HL-60/S4 treated with retinoic acid at 250 ng/mL for 4 days and 3 days (cell line): Measurements from ENCODE around the gene FADS2.
"Not testable (repeated sequence)": the region's sequence is repeated elsewhere in the genome, so short reads cannot be mapped to it uniquely, and the experiment has no call there.

ENCODE experiments used
- in situ Hi-C: fragments of 300-500 bp; cut with MboI; formaldehyde crosslinking; loops from 2 replicates; pipeline ENCODE4 v1.7.0; 2022; ENCODE audit warnings: low sequenced_read_pairs

Gene FADS2

DNA sequence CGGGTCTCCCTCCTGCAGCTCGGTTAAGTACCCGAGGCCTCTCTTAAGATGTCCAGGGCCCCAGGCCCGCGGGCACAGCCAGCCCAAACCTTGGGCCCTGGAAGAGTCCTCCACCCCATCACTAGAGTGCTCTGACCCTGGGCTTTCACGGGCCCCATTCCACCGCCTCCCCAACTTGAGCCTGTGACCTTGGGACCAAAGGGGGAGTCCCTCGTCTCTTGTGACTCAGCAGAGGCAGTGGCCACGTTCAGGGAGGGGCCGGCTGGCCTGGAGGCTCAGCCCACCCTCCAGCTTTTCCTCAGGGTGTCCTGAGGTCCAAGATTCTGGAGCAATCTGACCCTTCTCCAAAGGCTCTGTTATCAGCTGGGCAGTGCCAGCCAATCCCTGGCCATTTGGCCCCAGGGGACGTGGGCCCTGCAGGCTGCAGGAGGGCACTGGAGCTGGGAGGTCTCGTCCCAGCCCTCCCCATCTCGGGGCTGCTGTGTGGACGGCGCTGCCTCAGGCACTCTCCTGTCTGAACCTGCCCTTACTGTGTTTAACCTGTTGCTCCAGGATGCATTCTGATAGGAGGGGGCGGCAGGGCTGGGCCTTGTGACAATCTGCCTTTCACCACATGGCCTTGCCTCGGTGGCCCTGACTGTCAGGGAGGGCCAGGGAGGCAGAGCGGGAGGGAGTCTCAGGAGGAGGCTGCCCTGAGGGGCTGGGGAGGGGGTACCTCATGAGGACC, 38.3 kb downstream of the FADS2 start:
- in situ Hi-C loops: no loop called here

DNA sequence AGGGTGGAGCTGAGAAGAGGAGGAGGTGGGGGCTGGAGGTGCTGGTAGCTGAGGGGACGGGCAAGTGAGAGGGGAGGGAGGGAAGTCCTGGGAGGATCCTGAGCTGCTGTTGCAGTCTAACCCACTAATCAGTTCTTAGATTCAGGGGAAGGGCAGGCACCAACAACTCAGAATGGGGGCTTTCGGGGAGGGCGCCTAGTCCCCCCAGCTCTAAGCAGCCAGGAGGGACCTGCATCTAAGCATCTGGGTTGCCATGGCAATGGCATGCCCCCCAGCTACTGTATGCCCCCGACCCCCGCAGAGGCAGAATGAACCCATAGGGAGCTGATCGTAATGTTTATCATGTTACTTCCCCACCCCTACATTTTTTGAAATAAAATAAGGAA, 38.9 kb downstream of the FADS2 start:
- in situ Hi-C loops: no loop called here

DNA sequence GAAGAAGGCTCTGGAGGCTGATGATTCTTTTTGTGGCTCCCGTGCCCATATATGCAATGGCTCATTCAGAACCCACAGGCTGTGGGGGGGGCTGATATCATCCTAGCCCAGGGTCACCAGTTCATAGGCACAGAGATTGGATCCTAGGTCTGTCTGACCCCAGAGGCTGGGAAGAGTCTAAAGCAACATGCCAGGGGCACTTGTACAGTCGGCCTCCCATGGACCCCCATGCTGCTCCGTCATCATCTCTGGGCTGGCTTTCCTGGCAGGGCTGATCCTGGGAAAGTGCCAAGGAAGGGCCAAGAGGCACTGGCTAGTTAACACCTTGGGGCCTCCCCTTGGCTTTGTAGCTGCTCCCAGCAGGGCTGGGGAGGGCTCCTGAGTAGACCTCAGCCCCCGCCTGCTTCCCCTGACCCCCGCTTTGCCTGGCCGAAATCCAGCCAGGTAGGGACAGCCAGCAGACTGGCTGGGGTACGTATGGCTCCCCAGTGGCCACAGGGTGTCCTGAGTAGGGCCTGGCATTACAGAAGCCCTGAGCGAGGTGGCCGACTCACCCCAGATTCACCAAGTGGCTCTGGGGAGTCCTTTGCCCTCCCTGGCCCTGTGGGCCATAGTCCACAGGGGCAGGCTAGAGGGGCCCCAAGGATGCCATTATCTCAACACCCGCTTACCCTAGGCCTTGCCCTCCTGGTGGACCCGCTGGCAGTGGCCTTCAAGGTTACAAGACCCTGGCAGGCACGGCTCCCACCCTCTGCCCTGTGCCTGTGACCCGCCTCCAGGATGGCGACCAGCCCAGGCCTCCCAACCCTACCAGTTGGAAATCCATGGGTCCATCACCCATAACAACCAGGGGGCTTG, 40.7 kb downstream of the FADS2 start:
- in situ Hi-C loops: no loop called here

DNA sequence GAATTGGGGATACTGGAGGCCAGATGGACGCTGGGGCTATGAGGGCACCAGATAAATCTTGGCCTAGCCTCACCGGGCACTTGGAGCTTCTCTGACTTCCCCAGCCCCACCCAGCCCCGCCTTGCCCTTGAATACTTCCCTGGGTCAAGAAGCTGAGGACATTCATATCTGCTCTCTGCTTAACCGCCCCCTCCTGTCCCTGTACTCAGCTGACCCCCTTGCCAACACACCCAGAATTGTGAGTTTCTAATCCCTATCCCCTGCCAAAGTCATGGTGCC, 41.3 kb downstream of the FADS2 start:
- in situ Hi-C loops: no loop called here

DNA sequence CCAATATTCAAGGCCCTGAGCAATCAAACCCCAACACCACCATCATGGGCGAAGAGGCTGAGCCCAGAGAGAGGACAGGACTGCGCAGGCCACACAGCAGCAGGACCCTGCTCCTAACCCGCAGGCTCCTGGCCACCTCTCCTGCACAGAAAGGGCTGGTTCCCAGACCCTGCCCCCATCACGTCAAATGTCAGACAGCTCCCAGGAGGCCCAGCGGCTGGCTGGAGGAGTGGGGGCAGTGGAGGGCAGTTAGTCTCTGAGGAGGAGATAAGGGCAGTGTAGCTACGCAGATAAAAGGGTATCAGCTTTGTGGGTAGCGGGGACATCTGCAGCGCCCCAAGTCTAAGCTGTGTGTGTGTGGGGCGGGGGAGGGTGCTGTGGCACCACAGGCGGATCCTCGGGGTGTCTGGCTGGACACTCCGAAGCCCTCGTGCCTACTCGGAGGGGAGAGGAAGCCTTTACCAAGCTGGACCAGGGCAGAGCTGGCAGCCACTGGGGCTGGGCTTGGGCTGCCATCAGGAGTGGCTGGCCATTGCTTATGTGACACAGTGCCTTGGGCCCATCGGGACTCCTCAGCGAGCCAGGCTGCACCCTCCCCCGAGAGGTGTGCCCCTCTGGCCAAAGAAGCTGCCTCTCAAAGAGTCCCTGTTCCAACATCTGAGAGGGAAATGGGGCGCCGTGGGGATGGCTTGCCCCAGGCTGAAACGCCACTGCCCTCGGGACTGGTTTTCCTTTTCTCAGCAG, 41.8 kb downstream of the FADS2 start:
- in situ Hi-C loops: no loop called here

DNA sequence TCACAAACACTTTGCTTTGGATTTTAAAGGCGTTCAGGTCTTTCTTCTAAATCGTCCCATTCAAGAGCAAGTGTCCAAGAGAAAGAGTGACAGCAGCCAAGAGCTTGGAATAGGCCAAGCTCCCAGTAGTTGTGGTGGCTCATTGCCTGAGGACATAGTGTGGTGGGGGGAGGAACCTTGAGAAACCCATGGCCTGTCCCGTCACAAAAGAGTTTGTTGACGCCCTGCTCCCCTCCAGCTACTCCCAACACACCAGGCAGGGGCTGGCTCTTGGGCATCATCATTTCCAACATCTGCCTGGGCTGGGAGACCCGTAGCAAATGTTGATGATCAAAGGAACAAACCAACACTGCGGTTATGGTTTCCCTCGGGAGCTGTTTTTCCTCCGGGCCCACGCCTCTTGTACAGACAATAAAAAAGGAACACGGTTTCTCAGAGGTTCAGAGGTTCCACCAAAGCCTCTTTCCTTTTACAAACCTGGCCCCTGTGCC, 42.5 kb downstream of the FADS2 start:
- in situ Hi-C loops: no loop called here

DNA sequence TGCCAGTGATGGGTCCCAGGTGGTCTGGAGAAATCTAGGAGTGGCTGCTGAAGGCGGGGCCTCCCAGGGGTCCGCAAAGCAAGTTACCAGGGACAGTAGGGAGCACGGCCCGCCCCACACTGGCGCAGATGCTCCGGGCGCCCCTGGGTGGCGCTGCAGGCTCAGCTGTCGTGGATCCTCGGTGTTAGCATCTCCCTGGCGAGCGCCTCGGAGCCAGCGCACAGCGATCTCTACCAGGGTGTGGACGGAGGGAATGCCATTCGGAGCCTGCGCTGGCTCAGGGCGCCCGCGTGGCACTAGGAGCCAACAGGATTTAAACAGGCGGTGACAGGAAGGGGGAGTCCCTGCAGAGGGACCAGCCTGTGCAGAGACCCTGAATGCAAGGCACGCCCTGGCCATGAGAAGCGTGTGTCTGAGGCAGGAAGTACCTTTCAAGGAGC, 43.1 kb downstream of the FADS2 start:
- in situ Hi-C loops: no loop called here

DNA sequence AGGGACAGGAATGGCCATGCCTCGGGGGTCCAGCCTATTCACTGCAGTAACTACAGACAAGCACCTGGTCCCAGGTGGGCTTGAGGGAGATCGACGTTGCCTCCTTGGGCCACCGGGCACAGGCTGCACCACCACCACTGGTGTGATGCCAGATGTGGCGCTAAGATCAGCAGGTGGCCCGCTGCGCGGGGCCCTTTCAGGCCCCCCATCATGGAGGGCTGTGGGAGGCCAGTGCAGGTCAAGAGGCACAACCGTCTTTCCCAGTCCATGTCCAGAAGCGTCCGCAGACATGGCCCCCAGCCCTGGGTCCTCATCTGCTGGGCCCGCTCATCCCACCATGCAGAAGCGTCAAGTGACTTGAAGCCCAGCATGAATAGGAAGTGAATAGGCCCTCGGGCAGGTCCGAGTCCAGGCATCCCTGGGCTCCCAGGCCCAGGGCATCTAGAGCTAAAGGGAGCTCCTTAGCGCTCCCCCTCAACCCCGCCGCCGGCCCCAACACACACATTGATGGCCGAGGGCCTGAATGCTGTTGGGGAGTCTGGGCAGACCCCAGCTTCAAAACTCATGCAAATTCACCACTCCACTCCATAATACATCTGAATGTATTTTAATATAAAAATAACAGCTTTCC, 45.0 kb downstream of the FADS2 start:
- in situ Hi-C loops: no loop called here

DNA sequence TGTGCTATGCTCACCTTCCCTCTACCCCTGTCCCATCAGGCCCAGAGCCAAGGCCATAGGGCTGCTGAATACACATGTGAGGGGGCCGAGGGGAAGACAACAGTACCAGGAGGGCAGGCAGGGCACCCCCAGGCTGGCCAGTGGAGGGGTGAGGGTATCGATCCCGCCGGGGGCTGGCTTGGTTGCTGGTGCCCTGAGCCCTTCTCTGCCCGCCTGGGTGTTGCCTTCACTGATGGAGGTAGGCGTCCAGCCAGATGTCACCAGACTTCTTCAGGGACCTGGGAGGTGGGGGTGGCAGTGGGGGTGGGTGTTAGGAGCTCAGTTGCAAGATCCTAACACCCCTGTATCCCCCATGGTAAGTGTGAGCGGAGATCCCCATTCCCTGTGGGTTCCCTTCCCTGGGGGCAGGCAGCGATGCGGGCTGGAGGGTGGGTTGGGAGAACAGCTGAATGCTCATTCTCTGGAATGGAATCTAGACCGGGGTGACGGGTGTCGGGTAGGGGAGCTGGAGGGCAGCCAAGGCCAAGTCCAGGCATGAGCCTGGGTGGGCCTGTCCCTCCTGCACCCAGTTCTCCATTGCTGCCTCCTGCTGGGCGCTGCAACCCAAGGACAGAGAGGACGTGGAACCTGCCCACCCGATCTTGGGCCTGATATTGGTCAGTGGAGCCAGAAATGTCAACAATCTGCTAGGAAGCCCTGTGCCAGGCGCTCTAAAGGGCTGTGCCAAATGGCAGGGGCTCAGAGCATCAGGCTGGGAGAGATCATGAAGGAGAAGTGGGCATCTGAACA, 45.7 kb downstream of the FADS2 start:
- in situ Hi-C loops: no loop called here

DNA sequence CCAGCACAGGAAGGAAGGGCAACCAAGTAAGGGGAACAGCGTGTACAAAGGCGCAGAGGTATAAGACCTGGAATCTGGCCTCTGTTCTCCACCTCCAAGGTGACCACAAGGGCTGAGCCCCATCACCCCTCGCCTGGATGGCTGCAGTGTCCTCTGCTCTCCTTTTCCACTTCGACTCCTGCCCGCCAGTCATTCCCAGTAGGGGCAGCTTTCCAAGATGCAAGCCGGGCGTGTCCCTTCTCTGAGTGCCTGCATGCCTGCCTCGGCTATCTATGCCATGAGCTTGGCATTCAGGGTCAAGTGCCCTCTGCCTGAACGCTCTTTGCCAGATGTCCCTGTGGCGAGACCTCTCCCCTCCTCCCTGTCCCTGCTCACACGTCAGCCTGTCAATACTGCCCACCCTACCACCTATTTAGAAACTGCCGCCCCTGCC, 46.3 kb downstream of the FADS2 start:
- in situ Hi-C loops: no loop called here

DNA sequence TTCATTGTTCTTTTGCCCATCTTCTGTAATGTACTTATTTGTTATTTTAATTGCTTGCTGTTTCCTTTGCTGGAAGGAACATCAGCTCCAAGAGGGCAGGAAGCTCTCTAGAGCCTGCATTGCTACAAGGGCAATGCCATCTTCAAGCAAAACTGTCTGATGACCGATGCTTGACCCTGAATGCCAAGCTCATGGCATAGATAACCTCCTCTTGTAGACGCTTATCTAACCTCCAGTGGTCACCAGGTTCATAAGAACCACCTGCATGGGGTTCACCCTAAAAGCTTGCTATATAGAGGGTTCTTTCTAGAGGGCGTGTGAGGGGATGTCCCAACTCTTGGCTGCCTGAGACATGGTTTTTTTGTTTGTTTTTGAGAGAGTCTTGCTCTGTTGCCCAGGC, 46.8 kb downstream of the FADS2 start:
- in situ Hi-C loops: no loop called here

DNA sequence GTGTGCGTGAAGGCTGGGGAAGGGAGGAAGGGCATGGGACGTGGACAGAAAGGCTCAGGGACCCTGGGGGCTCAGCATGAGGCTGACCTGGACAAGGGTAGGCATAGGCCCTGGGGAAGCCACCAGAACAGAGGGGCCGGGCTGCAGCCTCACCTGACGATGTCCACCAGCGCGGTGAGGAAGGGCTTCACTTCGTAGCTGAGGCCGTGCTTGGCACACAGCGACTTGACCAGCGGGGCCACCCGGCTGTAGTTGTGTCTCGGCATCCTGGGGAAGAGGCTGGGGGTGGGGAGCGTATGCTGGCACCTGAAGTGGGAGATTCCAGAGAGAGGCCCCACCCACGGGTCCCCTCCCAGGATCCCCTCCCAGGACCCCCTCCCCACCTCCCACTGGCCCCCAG, 47.6 kb downstream of the FADS2 start:
- in situ Hi-C loops: no loop called here

DNA sequence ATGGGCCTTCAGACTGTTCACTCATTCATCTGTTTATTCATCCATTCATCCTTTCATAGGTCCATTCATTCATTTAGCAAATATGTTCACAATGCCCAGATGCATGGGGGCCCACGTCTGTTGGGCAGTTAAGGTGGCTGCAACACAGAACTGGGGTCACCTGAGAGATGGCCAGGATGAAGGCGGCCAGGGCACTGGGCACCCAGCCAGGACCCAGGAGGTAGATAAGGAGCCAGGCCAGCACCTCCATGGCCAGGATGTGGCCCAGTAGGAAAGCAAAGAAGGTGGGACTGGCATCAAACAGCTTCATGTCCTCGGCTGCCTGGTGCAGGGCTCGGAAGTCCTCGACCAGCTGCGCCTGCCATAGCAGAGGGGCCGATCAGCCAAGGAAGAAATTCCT, 51.1 kb downstream of the FADS2 start:
- in situ Hi-C loops: no loop called here

DNA sequence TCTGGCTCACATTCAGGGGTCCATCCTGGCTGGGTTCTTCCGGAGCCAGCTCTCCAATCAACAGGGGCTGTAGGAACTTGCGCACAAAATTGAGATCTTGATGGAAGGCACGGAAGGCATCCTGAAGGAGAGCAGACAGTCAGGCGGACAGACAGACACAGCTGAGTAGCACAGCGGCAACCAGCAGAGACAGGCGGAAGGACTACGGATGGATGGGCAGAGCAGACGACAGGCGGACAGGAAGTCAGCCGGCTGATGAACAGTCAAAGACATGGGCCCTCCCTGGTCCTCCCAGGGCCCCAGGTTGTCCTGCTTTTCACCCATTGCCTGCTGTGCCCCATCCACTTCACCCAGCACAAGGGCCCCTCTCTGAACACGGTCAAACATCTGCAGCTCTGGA, 51.9 kb downstream of the FADS2 start:
- in situ Hi-C loops: no loop called here

DNA sequence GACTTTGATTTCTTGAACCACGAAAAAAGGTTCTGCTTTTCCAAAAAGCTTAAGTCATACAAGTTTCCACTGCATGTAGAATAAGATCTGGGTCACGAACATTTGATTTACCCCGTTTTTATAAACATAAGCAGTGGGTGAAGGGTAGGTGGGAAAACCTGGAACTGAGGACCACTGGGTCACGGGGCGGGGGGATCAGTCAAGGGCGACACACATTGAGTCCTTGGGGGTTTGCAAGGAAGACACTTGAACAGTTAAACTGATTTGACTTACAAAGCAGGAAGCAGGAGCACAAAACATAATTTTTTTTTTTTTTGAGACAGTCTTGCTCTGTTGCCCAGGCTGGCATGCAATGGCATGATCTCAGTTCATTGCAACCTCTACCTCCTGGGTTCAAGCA, 52.4 kb downstream of the FADS2 start:
- in situ Hi-C loops: no loop called here

DNA sequence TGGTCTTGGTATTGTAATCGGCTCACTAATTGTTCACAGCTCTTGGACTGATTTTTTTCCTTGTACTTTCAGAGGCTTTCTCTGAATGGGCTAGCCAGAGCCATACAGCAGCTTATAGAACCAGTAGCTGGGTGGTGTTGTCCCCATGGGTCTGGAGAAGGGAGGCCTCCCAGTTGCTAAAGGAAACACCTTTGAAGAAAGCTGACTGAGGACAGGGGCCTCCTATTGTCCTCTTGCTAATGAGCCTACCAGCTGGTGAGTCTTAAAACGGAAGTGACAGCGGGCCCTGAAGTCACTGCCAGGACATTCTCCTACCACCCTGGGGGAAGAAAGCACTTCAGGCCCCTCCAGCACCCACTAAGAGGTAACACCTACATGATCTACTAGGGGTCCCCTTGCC, 53.3 kb downstream of the FADS2 start:
- in situ Hi-C loops: no loop called here

DNA sequence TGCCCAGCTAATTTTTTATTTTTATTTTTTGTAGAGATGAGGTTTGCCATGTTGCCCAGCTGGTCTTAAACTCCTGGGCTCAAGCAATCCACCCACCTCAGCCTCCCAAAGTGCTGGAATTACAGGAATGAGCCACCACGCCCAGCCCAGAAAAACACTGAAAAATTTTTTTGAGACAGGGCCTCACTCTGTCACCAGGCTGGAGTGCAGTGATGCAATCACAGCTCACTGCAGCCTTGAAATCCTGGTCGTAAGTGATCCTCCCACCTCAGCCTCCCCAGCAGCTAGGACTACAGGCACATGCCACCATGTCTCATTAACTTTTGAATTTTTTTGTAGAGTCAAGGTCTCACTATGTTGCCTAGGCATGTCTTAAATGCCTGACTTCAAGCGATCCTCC, 54.2 kb downstream of the FADS2 start:
- in situ Hi-C loops: not testable (repeated sequence)

DNA sequence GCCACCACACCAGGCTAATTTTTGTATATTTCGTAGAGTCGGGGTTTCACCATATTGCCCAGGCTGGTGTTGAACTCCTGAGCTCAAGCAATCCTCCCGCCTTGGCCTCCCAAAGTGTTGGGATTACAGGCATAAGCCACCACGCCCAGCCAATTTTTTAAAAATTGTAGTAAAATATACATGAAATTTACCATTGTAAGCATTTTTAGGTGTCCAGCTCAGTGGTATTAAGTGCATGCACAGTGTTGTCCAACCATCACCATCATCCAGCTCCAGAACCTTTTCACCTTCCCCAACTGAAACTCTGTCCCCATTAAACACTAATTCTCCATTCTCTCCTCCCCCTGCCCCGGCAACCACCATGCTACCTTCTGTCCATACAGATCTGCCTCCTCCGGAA, 54.8 kb downstream of the FADS2 start:
- in situ Hi-C loops: no loop called here

DNA sequence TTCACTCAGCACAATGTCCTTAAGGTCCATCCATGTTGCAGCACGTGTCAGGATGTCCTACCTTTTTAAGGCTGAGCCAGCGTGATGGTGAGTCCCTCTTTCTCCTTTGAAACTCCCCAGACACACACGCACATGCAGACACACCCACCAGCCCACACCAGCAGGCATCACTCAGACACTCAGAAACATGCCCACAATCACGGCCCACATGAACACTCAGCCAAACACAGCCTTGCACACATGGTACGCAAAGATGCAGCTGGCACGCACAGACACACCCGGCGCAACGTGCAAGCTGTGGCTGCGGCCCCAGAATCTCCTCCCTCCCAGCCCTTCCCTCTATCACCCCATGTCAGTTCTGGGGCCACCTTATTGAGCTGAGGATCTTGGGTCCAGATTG, 55.2 kb downstream of the FADS2 start:
- in situ Hi-C loops: no loop called here

DNA sequence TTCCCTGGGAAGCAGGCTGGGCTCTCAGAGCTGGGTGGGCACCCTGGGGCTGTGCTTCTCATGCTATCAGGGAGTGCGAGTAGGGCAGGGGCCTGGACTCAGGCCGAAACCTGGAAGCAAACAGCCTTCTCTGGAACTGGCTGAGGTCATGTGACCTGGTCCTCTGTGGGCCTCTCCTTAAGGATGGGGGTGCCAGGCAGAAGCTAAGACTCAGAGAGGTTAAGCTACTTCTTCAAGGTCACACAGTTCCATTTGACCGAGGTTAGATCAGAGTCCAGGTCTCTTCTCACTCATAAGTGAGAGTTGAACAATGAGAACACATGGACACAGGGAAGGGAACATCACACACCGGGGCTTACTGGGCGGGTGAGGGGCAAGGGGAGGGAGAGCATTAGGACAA, 55.8 kb downstream of the FADS2 start:
- in situ Hi-C loops: no loop called here
